WTC11 (cell line): Measurements from ENCODE around the gene CPVL. TPM values are rescaled to one million over a fixed set of nuclear protein-coding genes. Genes with fewer than 3 reads are reported as not detected.
A peak's percentile ranks its signal among the peaks of the same experiment; 100 is the strongest.

Source experiments
- ATAC-seq: fragments of 200-7000 bp; cut with Tn5 transposase; 2 replicates; pipeline ENCODE4 v1.10.0; 2021; ENCODE audit warnings: mild to moderate bottlenecking, moderate library complexity
- CTCF ChIA-PET: fragments of 300-600 bp; sonication (Branson Sonifier 250); formaldehyde crosslinking; loops from one replicate; lab custom pipeline; 2021; ENCODE audit warnings: antibody characterized with exemption; lab: Charles Lee
- POLR2A ChIA-PET: fragments of 350-600 bp; sonication (Branson Sonifier 250); formaldehyde crosslinking; loops from one replicate; lab custom pipeline; 2021; ENCODE audit warnings: antibody characterized with exemption; lab: Charles Lee
- DNase-seq: peaks from one replicate; pipeline ENCODE4 v3.0.0; 2021; ENCODE audit warnings: low spot score
- H3K27ac Mint-ChIP-seq: 2 replicates; pipeline ENCODE4 v1.8.0; 2021; ENCODE audit warnings: mixed read lengths
- H3K27me3 Mint-ChIP-seq: 2 replicates; pipeline ENCODE4 v1.8.0; 2021; ENCODE audit warnings: low read depth, mild to moderate bottlenecking, moderate library complexity, mixed read lengths
- H3K36me3 Mint-ChIP-seq: 2 replicates; pipeline ENCODE4 v1.8.0; 2021; ENCODE audit warnings: mixed read lengths
- H3K4me1 Mint-ChIP-seq: 2 replicates; pipeline ENCODE4 v1.8.0; 2022; ENCODE audit warnings: mixed read lengths
- H3K4me3 Mint-ChIP-seq: 2 replicates; pipeline ENCODE4 v1.8.0; 2021; ENCODE audit warnings: mild to moderate bottlenecking, moderate library complexity, mixed read lengths
- H3K9me3 Mint-ChIP-seq: 2 replicates; pipeline ENCODE4 v1.8.0; 2021; ENCODE audit warnings: mixed read lengths
- ATF6 ChIP-seq: sonication (generic); formaldehyde crosslinking; IDR thresholded peaks from 2 replicates; pipeline ENCODE4 v1.8.1; 2023; ENCODE audit warnings: mild to moderate bottlenecking, missing genetic modification reagents
- E2F5 ChIP-seq: sonication (generic); formaldehyde crosslinking; IDR thresholded peaks from 2 replicates; pipeline ENCODE4 v1.8.1; 2022; ENCODE audit warnings: mild to moderate bottlenecking, moderate library complexity, missing genetic modification reagents
- ERG ChIP-seq: fragments of 250-450 bp; sonication (Bioruptor Pico); IDR thresholded peaks from 2 replicates; pipeline ENCODE4 v1.8.0; 2021; ENCODE audit warnings: mild to moderate bottlenecking
- HMGA2 ChIP-seq: fragments of 250-450 bp; sonication (Bioruptor Pico); IDR thresholded peaks from 2 replicates; pipeline ENCODE4 v1.4.0; 2021; ENCODE audit warnings: mild to moderate bottlenecking, moderate library complexity
- MXD4 ChIP-seq: fragments of 250-450 bp; sonication (Bioruptor Pico); IDR thresholded peaks from 2 replicates; pipeline ENCODE4 v1.8.0; 2021; ENCODE audit warnings: mild to moderate bottlenecking, moderate library complexity, borderline replicate concordance
- PRDM15 ChIP-seq: sonication (generic); formaldehyde crosslinking; IDR thresholded peaks from 2 replicates; pipeline ENCODE4 v1.8.0; 2022; ENCODE audit warnings: missing genetic modification reagents
- PRRX2 ChIP-seq: fragments of 250-450 bp; sonication (Bioruptor Pico); IDR thresholded peaks from 2 replicates; pipeline ENCODE4 v1.8.0; 2021; ENCODE audit warnings: mild to moderate bottlenecking
- TP53 ChIP-seq: sonication (generic); formaldehyde crosslinking; IDR thresholded peaks from 2 replicates; pipeline ENCODE4 v1.8.1; 2023; ENCODE audit warnings: mild to moderate bottlenecking, missing genetic modification reagents
- USF2 ChIP-seq: sonication (generic); formaldehyde crosslinking; IDR thresholded peaks from 2 replicates; pipeline ENCODE4 v1.8.1; 2023; ENCODE audit warnings: mild to moderate bottlenecking, missing genetic modification reagents, moderate library complexity
- ZBTB43 ChIP-seq: sonication (generic); formaldehyde crosslinking; IDR thresholded peaks from 2 replicates; pipeline ENCODE4 v1.8.1; 2023; ENCODE audit warnings: mild to moderate bottlenecking, missing genetic modification reagents
- ZNF121 ChIP-seq: sonication (generic); formaldehyde crosslinking; IDR thresholded peaks from 2 replicates; pipeline ENCODE4 v1.8.0; 2023; ENCODE audit warnings: missing genetic modification reagents
- ZNF281 ChIP-seq: sonication (generic); formaldehyde crosslinking; IDR thresholded peaks from 2 replicates; pipeline ENCODE4 v1.8.0; 2023; ENCODE audit warnings: mild to moderate bottlenecking, missing genetic modification reagents
- ZNF532 ChIP-seq: fragments of 250-450 bp; sonication (Bioruptor Pico); IDR thresholded peaks from 2 replicates; pipeline ENCODE4 v1.9.0; 2021; ENCODE audit warnings: mild to moderate bottlenecking, borderline replicate concordance
- total RNA-seq: library from RNA; stranded (reverse); gene quantifications from 3 replicates; pipeline ENCODE4 v1.2.3, GENCODE V29; 2021

CPVL gene
- total RNA-seq, 1 experiment from 2014 or later, result 34.2 TPM

GRCh38 chr7:29005406-29005805 is 140.9 kb downstream of the CPVL start:
- no peaks in the 10 kb centered on the region for H3K27me3 Mint-ChIP-seq
- ChIA-PET POLR2A (no interaction called here), CTCF (no interaction called here)
- H3K4me3 Mint-ChIP-seq, result no peak overlapping the region
- peaks cover 11% of the 10 kb centered on the region for H3K4me1 Mint-ChIP-seq
- H3K36me3 Mint-ChIP-seq, result peaks cover 17% of the 10 kb centered on the region
- no peak overlapping the region for H3K27ac Mint-ChIP-seq
- ATAC-seq (no peak), DNase-seq (no peak)
- H3K9me3 Mint-ChIP-seq, result peaks cover 24% of the 10 kb centered on the region
- TF ChIP-seq PRDM15 (CRISPR knock-in tag), result peak; percentile 71
- TF ChIP-seq E2F5 (CRISPR knock-in tag), result no peak
- no peak for TF ChIP-seq USF2 (CRISPR knock-in tag)
- no peak for TF ChIP-seq ATF6 (CRISPR knock-in tag)
- TF ChIP-seq, all 79 proteins: peak for 1

GRCh38 chr7:29003703-29004102 is 142.6 kb downstream of the CPVL start:
- ATAC-seq (no peak), DNase-seq (no peak)
- H3K27ac Mint-ChIP-seq, result no peak overlapping the region
- TF ChIP-seq TP53, result no peak
- TF ChIP-seq ZNF121 (CRISPR knock-in tag), result 0 out of 2 replicates have a peak, but pooled peaks have one; percentile 25
- ChIA-PET CTCF (no interaction called here), POLR2A (no interaction called here)
- H3K4me3 Mint-ChIP-seq, result no peak overlapping the region
- H3K36me3 Mint-ChIP-seq, result peaks cover 17% of the 10 kb centered on the region
- peaks cover 19% of the 10 kb centered on the region for H3K9me3 Mint-ChIP-seq
- H3K4me1 Mint-ChIP-seq, result peaks cover 18% of the 10 kb centered on the region
- H3K27me3 Mint-ChIP-seq, result no peaks in the 10 kb centered on the region

GRCh38 chr7:29000717-29001076 is 145.6 kb downstream of the CPVL start:
- H3K36me3 Mint-ChIP-seq, result peaks cover 17% of the 10 kb centered on the region
- TF ChIP-seq ZNF281 (no peak), ERG (CRISPR knock-in tag) (no peak), ZBTB43 (CRISPR knock-in tag) (no peak), PRRX2 (CRISPR knock-in tag) (no peak), MXD4 (CRISPR knock-in tag) (no peak), HMGA2 (no peak), ZNF532 (CRISPR knock-in tag) (no peak)

More at GRCh38 chr7:29000717-29001076, 145.6 kb downstream of the CPVL start:
- ChIA-PET POLR2A (no interaction called here), CTCF (no interaction called here)
- no peak for DNase-seq
- H3K4me1 Mint-ChIP-seq, result peaks cover 26% of the 10 kb centered on the region
- peaks cover 19% of the 10 kb centered on the region for H3K9me3 Mint-ChIP-seq
- no peak for ATAC-seq
- no peaks in the 10 kb centered on the region for H3K27me3 Mint-ChIP-seq
- H3K27ac Mint-ChIP-seq, result no peak overlapping the region
- no peak overlapping the region for H3K4me3 Mint-ChIP-seq
